Caco-2 (cell line): ENCODE measurements around the gene GRB10. TPM values are rescaled to one million over a fixed set of nuclear protein-coding genes. Genes with fewer than 3 reads are reported as not detected.

ENCODE experiments used
- BruUV-seq: library from RNA; stranded (reverse); fragments of 400-500 nt; replicated peaks from 2 replicates; lab custom pipeline; 2021; lab: Mats Ljungman, UMichigan
- CTCF ChIA-PET: fragments of 300-600 bp; sonication (Branson Sonifier 250); formaldehyde crosslinking; loops from one replicate; lab custom pipeline; 2022; ENCODE audit warnings: antibody characterized with exemption; lab: Charles Lee
- POLR2A ChIA-PET: fragments of 300-600 bp; sonication (Branson Sonifier 250); formaldehyde crosslinking; loops from one replicate; lab custom pipeline; 2022; ENCODE audit warnings: antibody characterized with exemption; lab: Charles Lee
- DNase-seq, 2 experiments: peaks; one replicate each; pipeline versions ENCODE4 v3.0.0 to v3.0.0-alpha.2; 2020 to 2022
- H3K27me3 ChIP-seq: replicated peaks from 2 replicates; pipeline ENCODE4 v1.6.0; 2011; ENCODE audit warnings: low read length; ENCODE audit not compliant: control insufficient read depth, insufficient read depth
- H3K36me3 ChIP-seq: 2 replicates; pipeline ENCODE4 v1.5.1; 2011; ENCODE audit warnings: low read length; ENCODE audit not compliant: control insufficient read depth, insufficient read depth
- H3K4me1 ChIP-seq: fragments of 250-450 bp; sonication (Bioruptor Pico); 2 replicates; pipeline ENCODE4 v1.5.1; 2020; ENCODE audit warnings: mild to moderate bottlenecking
- H3K4me3 ChIP-seq: 2 replicates; pipeline ENCODE4 v1.5.1; 2011; ENCODE audit warnings: low read depth, mild to moderate bottlenecking, control low read depth, low read length
- H3K9me3 ChIP-seq: fragments of 250-450 bp; sonication (Bioruptor Pico); 2 replicates; pipeline ENCODE4 v1.5.1; 2020; ENCODE audit warnings: mild to moderate bottlenecking, moderate library complexity
- H3K27ac Mint-ChIP-seq: one replicate; pipeline ENCODE4 v1.8.0; 2022; ENCODE audit warnings: mixed read lengths; ENCODE audit not compliant: unreplicated experiment
- H3K27me3 Mint-ChIP-seq: one replicate; pipeline ENCODE4 v1.8.0; 2022; ENCODE audit warnings: mixed read lengths; ENCODE audit not compliant: insufficient read depth, unreplicated experiment
- H3K36me3 Mint-ChIP-seq: one replicate; pipeline ENCODE4 v1.8.0; 2022; ENCODE audit warnings: mild to moderate bottlenecking, mixed read lengths; ENCODE audit not compliant: insufficient read depth, unreplicated experiment
- H3K4me1 Mint-ChIP-seq: one replicate; pipeline ENCODE4 v1.8.0; 2022; ENCODE audit warnings: low read depth, mixed read lengths; ENCODE audit not compliant: unreplicated experiment
- H3K4me3 Mint-ChIP-seq: one replicate; pipeline ENCODE4 v1.8.0; 2022; ENCODE audit warnings: mild to moderate bottlenecking, moderate library complexity, mixed read lengths; ENCODE audit not compliant: unreplicated experiment
- H3K9me3 Mint-ChIP-seq: one replicate; pipeline ENCODE4 v1.8.0; 2022; ENCODE audit warnings: mixed read lengths; ENCODE audit not compliant: unreplicated experiment
- CTCF ChIP-seq, 2 experiments: fragments of 200-600 bp in 1 of 2; IDR thresholded peaks; 1 replicate in 1 of 2; 2 replicates in 1 of 2; pipeline versions ENCODE4 v1.5.1 to v1.8.0; 2011 to 2022; ENCODE audit warnings: antibody characterized with exemption in 1 of 2, control low read depth in 1 of 2, inconsistent platforms in 1 of 2, low read depth in 1 of 2, low read length in 1 of 2, mild to moderate bottlenecking in 1 of 2, moderate library complexity in 1 of 2; ENCODE audit not compliant: insufficient read depth in 1 of 2, severe bottlenecking in 1 of 2, unreplicated experiment in 1 of 2
- intact Hi-C: fragments of 100-400 bp; cut with micrococcal nuclease; formaldehyde crosslinking; loops from one replicate; pipeline ENCODE4 v1.10.0; 2022; ENCODE audit not compliant: unreplicated experiment
- total RNA-seq: library from RNA; stranded (reverse); gene quantifications from 2 replicates; pipeline ENCODE4 v1.2.3, GENCODE V29; 2022

Gene GRB10
- total RNA-seq, 1 experiment from 2014 or later = 79.3 TPM

- Histone ChIP-seq H3K27me3 (no peaks in the 10 kb centered on the region), H3K36me3 (no peaks in the 10 kb centered on the region), H3K4me3 (no peak overlapping the region), H3K4me1 (peaks cover 3% of the 10 kb centered on the region; the same call in 1 of the 2 replicates), H3K9me3 (no peaks in the 10 kb centered on the region)
- DNase-seq = no peak
- Mint-ChIP-seq H3K4me1 (no peaks in the 10 kb centered on the region), H3K27ac (no peak overlapping the region), H3K9me3 (no peaks in the 10 kb centered on the region), H3K36me3 (peaks cover 57% of the 10 kb centered on the region), H3K4me3 (no peak overlapping the region), H3K27me3 (no peaks in the 10 kb centered on the region)
- no TSS peak for BruUV-seq
- CTCF ChIA-PET = interaction anchor here (0.6 kb wide), 1 partner anchor 490 kb away, joined by 3 read pairs; no protein-coding TSS in a partner anchor
- TF ChIP-seq CTCF (IDR thresholded peaks at IDR 0.05; ENCODE audit: insufficient read depth in 1 of 2, low read depth in 1 of 2, low read length in 1 of 2, severe bottlenecking in 1 of 2, unreplicated experiment in 1 of 2) = no peak
- intact Hi-C loops = loop anchor here (10.0 kb wide), 1 partner anchor 467 kb away; no protein-coding TSS in a partner anchor
- POLR2A ChIA-PET = no interaction called here
These were observed 111.3 kb downstream of the GRB10 start for GRCh38 chr7:50671386-50671785.

GRCh38 chr7:50669890-50670289 is 112.8 kb downstream of the GRB10 start:
- H3K9me3 ChIP-seq = no peaks in the 10 kb centered on the region
- H3K4me3 Mint-ChIP-seq = no peak overlapping the region
- no peaks in the 10 kb centered on the region for H3K27me3 ChIP-seq
- no peak for TF ChIP-seq CTCF (IDR thresholded peaks at IDR 0.05; ENCODE audit: insufficient read depth in 1 of 2, low read depth in 1 of 2, low read length in 1 of 2, severe bottlenecking in 1 of 2, unreplicated experiment in 1 of 2)
- BruUV-seq = no TSS peak
- no peak overlapping the region for H3K27ac Mint-ChIP-seq
- intact Hi-C loops = loop anchor here (10.0 kb wide), 1 partner anchor 465 kb away; no protein-coding TSS in a partner anchor
- H3K4me3 ChIP-seq = no peak overlapping the region
- no peaks in the 10 kb centered on the region for H3K36me3 ChIP-seq
- no peaks in the 10 kb centered on the region for H3K27me3 Mint-ChIP-seq
- peaks cover 3% of the 10 kb centered on the region; the same call in 1 of the 2 replicates for H3K4me1 ChIP-seq
- peaks cover 59% of the 10 kb centered on the region for H3K36me3 Mint-ChIP-seq
- H3K9me3 Mint-ChIP-seq = no peaks in the 10 kb centered on the region
- ChIA-PET CTCF (no interaction called here), POLR2A (no interaction called here)
- no peaks in the 10 kb centered on the region for H3K4me1 Mint-ChIP-seq
- DNase-seq = no peak

GRCh38 chr7:50667789-50668226 is 114.9 kb downstream of the GRB10 start:
- no peak for TF ChIP-seq CTCF (IDR thresholded peaks at IDR 0.05; ENCODE audit: insufficient read depth in 1 of 2, low read depth in 1 of 2, low read length in 1 of 2, severe bottlenecking in 1 of 2, unreplicated experiment in 1 of 2)
- Mint-ChIP-seq H3K9me3 (no peaks in the 10 kb centered on the region), H3K4me3 (no peak overlapping the region), H3K27me3 (no peaks in the 10 kb centered on the region), H3K27ac (no peak overlapping the region), H3K4me1 (no peaks in the 10 kb centered on the region), H3K36me3 (peaks cover 63% of the 10 kb centered on the region)
- intact Hi-C loops = no loop called here
- no peaks in the 10 kb centered on the region for H3K27me3 ChIP-seq
- no peak for DNase-seq
- no peaks in the 10 kb centered on the region; the same call in none of the 2 replicates for H3K36me3 ChIP-seq
- no peak overlapping the region for H3K4me3 ChIP-seq
- BruUV-seq = no TSS peak
- CTCF ChIA-PET = no interaction called here
- H3K9me3 ChIP-seq = no peaks in the 10 kb centered on the region
- H3K4me1 ChIP-seq = peaks cover 3% of the 10 kb centered on the region; the same call in 1 of the 2 replicates
- POLR2A ChIA-PET = interaction anchor here (0.6 kb wide), 1 partner anchor 26 kb away, joined by 3 read pairs; no protein-coding TSS in a partner anchor
